OCI-LY1 (cell line): ENCODE measurements around the gene CEP85L.

Source experiments
- EZH2 ChIP-seq: fragments of 200-600 bp; sonication (generic), shearing (Covaris generic); IDR thresholded peaks from 2 replicates; pipeline ENCODE4 v1.8.0; 2017; ENCODE audit warnings: borderline replicate concordance, mixed run types, mild to moderate bottlenecking, antibody characterized with exemption, low read length, moderate library complexity, mixed read lengths
- TF ChIP-seq, protein P1 (sequence below): fragments of 200-600 bp; sonication (generic), shearing (Covaris generic); IDR thresholded peaks from 2 replicates; pipeline ENCODE4 v1.5.1; 2017; ENCODE audit warnings: mild to moderate bottlenecking, antibody characterized with exemption, low read length, moderate library complexity, mixed read lengths

DNA sequence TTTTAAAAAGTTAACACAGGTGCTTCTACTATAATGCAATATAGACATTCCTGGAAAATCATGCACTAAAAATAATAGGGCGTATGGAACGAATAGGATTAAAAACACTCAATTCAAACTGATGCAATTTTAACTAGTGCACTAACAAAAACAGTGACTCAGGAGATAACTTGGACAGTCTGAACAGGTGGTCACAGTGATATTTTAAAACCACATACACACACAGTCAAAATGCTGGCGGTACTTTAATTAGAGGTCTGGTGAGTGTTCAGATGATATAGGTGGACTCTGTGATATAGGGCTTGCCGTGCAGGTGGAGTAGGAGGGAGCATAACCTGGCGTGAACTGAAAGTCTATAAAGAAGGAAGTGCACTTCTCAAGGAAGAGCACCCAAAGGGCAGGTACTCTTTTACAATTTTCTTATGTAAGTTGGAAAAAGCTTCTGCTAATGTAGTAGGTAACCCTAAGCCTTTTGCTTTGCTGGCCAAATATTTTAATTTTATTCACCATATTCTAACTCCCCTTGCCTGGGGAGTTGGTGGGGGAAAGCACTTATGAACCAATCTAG is 145.2 kb downstream of the CEP85L start:
- TF ChIP-seq, protein P1, sequence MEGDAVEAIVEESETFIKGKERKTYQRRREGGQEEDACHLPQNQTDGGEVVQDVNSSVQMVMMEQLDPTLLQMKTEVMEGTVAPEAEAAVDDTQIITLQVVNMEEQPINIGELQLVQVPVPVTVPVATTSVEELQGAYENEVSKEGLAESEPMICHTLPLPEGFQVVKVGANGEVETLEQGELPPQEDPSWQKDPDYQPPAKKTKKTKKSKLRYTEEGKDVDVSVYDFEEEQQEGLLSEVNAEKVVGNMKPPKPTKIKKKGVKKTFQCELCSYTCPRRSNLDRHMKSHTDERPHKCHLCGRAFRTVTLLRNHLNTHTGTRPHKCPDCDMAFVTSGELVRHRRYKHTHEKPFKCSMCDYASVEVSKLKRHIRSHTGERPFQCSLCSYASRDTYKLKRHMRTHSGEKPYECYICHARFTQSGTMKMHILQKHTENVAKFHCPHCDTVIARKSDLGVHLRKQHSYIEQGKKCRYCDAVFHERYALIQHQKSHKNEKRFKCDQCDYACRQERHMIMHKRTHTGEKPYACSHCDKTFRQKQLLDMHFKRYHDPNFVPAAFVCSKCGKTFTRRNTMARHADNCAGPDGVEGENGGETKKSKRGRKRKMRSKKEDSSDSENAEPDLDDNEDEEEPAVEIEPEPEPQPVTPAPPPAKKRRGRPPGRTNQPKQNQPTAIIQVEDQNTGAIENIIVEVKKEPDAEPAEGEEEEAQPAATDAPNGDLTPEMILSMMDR: no peak
- no peak for TF ChIP-seq EZH2
